GM19468 (cell line): ENCODE results near the gene RSF1.

ENCODE experiments used
- ATAC-seq: cut with Tn5 transposase; IDR thresholded peaks from one replicate; pipeline ENCODE4 v1.9.1; 2021; ENCODE audit warnings: mild to moderate bottlenecking, moderate library complexity, moderate number of reproducible peaks; ENCODE audit not compliant: unreplicated experiment; ENCODE audit errors: extremely low read depth

The RSF1 gene

GRCh38 chr11:77814848-77815247 lies 5.7 kb downstream of the RSF1 start:
- ATAC-seq = no peak

GRCh38 chr11:77813256-77813655 lies 7.3 kb downstream of the RSF1 start:
- no peak for ATAC-seq

DNA sequence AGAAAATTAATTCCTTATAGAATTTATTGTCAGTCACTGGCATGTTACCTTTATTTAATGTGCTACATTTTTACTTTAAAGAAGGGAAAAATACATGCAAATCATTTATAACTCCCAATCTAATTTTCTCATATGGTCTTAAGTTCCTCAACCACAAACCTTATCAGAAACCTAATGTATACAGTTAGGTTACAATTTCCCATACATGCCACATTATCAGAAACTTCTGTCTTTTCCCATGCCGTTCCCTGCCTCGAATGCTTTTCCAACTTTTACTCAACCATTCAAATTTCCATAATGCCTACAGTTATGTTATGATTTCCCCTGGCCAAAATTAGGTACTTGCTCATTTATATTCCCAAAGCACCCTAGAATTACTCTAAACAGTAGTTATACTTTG lies 13.5 kb downstream of the RSF1 start:
- no peak for ATAC-seq

- no peak for ATAC-seq
Observed at GRCh38 chr11:77806415-77806814, 14.1 kb downstream of the RSF1 start.

- ATAC-seq = no peak
Observed at GRCh38 chr11:77801477-77801876, 19.0 kb downstream of the RSF1 start.

- no peak for ATAC-seq
Observed at GRCh38 chr11:77800449-77800848, 20.1 kb downstream of the RSF1 start.

DNA sequence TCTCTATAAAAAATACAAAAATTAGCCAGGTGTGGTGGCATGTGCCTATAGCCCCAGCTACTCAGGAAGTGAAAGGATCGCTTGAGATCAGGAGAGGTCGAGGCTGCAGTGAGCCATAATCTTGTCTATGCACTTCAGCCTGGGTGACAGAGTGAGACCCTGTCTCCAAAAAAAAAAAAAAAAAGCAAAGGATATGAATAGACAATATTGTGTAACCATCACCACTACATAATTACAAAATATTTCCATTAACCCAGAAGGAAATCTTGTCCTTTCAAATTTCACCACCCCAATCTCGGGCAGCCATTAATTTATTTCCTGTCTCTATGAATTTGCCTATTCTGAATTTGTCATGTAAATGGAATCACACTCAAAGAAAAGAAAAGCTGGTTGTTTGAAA lies 21.2 kb downstream of the RSF1 start:
- ATAC-seq = no peak

- no peak for ATAC-seq
Observed at GRCh38 chr11:77793972-77794371, 26.6 kb downstream of the RSF1 start.

DNA sequence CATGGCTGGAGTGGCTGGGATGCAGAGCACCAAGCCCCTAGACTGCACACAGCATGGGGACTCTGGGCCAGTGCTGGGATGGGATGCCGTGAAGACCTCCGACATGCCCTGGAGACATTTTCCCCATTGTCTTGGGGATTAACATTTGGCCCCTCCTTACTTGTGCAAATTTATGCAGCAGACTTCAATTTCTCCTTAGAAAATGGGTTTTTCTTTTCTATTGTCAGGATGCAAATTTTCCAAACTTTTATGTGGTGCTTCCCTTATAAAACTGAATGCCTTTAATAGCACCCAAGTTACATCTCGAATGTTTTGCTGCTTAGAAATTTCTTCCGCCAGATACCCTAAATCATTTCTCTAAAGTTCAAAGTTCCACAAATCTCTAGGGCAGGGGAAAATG lies 29.2 kb downstream of the RSF1 start:
- ATAC-seq = no peak

- ATAC-seq = no peak
Observed at GRCh38 chr11:77789731-77790476, 30.6 kb downstream of the RSF1 start.

GRCh38 chr11:77789061-77789730 lies 31.3 kb downstream of the RSF1 start:
- no peak for ATAC-seq

DNA sequence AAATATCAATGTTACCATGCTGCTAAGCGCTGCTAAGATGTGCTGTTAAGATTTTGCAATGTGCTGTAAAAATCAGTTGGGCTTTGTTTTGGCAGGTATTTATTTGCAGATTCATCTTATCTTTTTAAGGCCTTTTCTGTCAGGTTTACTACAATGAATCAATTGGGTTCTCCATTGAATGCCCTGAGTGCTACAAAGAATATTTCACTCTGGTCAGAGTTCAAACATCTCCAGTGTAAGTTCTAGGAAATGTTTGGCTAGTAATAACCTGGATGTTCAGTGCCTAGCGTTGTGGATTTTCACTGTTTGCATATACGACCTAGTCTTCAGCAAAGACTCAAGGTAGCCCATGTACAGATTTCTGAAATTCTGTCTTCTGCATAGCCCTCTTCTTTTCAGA lies 36.0 kb downstream of the RSF1 start:
- no peak for ATAC-seq

DNA sequence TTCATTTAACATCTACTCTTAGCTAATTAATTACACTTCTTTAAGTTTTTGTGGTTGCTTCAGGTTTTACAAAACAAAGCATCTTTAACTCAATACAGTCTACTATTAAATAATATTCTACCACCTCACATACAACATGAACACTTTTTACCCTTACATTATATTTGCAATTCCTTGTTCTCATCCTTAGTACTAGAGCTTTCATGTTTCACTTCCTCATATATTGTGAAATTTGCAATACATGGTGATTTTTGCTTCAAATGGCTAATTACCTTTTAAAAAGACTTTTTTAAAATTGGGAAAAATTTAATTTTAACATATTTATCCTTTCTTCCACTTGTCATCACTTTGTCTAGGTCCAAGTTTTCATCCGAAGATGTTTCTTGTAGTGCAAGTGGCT lies 37.5 kb downstream of the RSF1 start:
- ATAC-seq = no peak

GRCh38 chr11:77779935-77780334 lies 40.6 kb downstream of the RSF1 start:
- no peak for ATAC-seq

DNA sequence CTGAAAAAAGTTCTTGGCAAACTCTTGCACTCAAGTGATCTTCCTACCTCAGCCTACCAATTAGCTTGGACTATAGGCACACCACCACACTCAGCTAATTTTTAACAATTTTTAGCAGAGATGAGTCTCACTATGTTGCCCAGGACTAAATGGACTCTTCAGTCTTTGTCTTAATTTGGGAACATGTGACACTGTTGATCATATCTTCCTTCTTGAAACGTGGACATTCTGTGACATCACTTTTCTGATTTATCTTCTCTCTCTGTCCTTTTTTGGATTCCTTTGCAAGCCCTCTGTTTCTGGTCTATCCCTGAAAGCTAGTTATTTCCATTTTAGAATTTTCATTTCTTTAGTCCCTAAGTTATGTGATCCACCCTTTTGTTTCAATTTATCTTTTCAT lies 42.0 kb downstream of the RSF1 start:
- ATAC-seq = no peak

GRCh38 chr11:77778118-77778517 lies 42.4 kb downstream of the RSF1 start:
- ATAC-seq = no peak

DNA sequence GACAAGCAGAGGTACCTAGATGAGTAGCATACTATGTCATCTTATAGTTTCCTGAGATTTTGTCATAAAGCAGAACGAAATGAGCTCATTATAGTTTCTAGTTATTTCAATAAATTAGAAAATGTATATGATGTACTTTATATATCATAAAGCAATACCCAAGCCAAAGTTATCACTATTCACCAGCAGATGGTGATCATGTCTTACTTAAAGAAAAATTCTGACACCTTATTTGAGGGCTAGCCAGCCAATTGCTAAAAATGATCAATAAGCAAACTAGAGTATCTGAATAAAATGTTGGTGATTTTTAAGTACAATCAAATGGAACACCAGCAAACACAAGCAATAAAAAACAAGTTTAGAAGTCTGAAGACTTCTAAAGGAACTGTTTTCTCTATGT lies 44.1 kb downstream of the RSF1 start:
- ATAC-seq = no peak

GRCh38 chr11:77775936-77776335 lies 44.6 kb downstream of the RSF1 start:
- no peak for ATAC-seq

GRCh38 chr11:77771135-77771534 lies 49.4 kb downstream of the RSF1 start:
- no peak for ATAC-seq

- no peak for ATAC-seq
Observed at GRCh38 chr11:77770629-77771028, 49.9 kb downstream of the RSF1 start.

GRCh38 chr11:77762426-77762825 lies 58.1 kb downstream of the RSF1 start:
- no peak for ATAC-seq

DNA sequence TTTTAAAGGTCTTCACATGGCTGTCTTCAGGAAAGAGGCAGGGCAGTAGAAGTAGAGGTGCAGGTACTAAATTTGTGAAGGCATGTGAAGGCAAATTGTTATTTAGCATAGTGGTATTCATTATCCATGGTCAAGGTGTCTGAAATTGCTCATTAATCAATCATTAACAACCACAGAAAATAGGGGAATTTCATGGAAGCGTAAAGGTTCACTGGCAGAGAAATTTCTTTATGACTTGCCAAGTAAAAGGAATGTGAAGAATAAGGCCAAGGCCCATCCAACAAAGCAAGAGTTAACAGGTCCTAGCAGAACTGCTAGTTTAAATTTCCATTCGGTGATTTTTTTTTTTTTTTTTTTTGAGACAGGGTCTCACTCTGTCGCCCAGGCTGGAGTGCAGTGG lies 59.0 kb downstream of the RSF1 start:
- no peak for ATAC-seq
